GM12878 (cell line): ENCODE results near the gene KIAA1217. TPM values are rescaled to one million over a fixed set of nuclear protein-coding genes. Genes with fewer than 3 reads are reported as not detected.

Experiments used
- ATAC-seq: fragments of 200-7000 bp; cut with Tn5 transposase; 3 replicates; pipeline ENCODE4 v1.9.1; 2020; ENCODE audit warnings: mild to moderate bottlenecking, moderate library complexity
- BruUV-seq: library from RNA; stranded (reverse); fragments of 400-500 nt; replicated peaks from 2 replicates; lab custom pipeline; 2021; lab: Mats Ljungman, UMichigan
- CTCF ChIA-PET: fragments of 300-600 bp; sonication (Branson Sonifier 250); formaldehyde crosslinking; extraction: SDS; loops from one replicate; lab custom pipeline; 2021; ENCODE audit warnings: inconsistent platforms; lab: Yijun Ruan, JAX
- POLR2A ChIA-PET: fragments of 350-600 bp; formaldehyde crosslinking; extraction: SDS; loops from one replicate; lab custom pipeline; 2021; ENCODE audit warnings: inconsistent platforms; lab: Charles Lee
- RAD21 ChIA-PET: fragments of 300-600 bp; sonication (Branson Sonifier 250); formaldehyde crosslinking; loops from one replicate; lab custom pipeline; 2023; ENCODE audit warnings: antibody characterized with exemption; ENCODE audit not compliant: unreplicated experiment; lab: Charles Lee
- SMC1A ChIA-PET: fragments of 300-600 bp; sonication (Branson Sonifier 250); formaldehyde crosslinking; loops from one replicate; lab custom pipeline; 2023; ENCODE audit not compliant: unreplicated experiment, uncharacterized antibody; lab: Charles Lee
- DNase-seq: peaks from one replicate; pipeline ENCODE4 v3.0.0-alpha.2; 2011; ENCODE audit warnings: low read depth, low spot score
- FAIRE-seq: peaks from 3 replicates; lab custom pipeline; 2011; peaks lifted over from hg19 to GRCh38; lab: Jason Lieb, UNC
- H2AFZ ChIP-seq: 2 replicates; pipeline ENCODE4 v1.6.0; 2011; ENCODE audit warnings: low read depth, low read length, control low read depth; ENCODE audit not compliant: control insufficient read depth
- H3K27ac ChIP-seq: 2 replicates; pipeline ENCODE4 v1.5.1; 2011; ENCODE audit warnings: control low read depth; ENCODE audit not compliant: control insufficient read depth, insufficient read depth
- H3K27me3 ChIP-seq, 2 experiments: replicated peaks in 1 of 2; 2 replicates each; pipeline versions ENCODE4 v1.6.0 to v1.6.1; 2011; ENCODE audit warnings: low read length in 1 of 2; ENCODE audit not compliant: control insufficient read depth in 2 of 2, insufficient read depth in 2 of 2
- H3K36me3 ChIP-seq, 2 experiments: 2 replicates each; pipeline ENCODE4 v1.5.1; 2011; ENCODE audit warnings: low read length in 1 of 2; ENCODE audit not compliant: control insufficient read depth in 2 of 2, insufficient read depth in 2 of 2
- H3K4me1 ChIP-seq: 2 replicates; pipeline ENCODE4 v1.6.1; 2011; ENCODE audit warnings: mild to moderate bottlenecking, low read length, moderate library complexity, mixed read lengths; ENCODE audit not compliant: control insufficient read depth, insufficient read depth
- H3K4me2 ChIP-seq: 2 replicates; pipeline ENCODE4 v1.6.0; 2011; ENCODE audit warnings: control low read depth; ENCODE audit not compliant: control insufficient read depth, insufficient read depth
- H3K4me3 ChIP-seq: fragments of 200-600 bp; sonication (generic); 2 replicates; pipeline ENCODE4 v1.5.1; 2016
- H3K79me2 ChIP-seq: 2 replicates; pipeline ENCODE4 v1.6.0; 2011; ENCODE audit warnings: low read length; ENCODE audit not compliant: control insufficient read depth, insufficient read depth
- H3K9ac ChIP-seq: 2 replicates; pipeline ENCODE4 v1.8.0; 2011; ENCODE audit warnings: low read length, control low read depth, mixed read lengths; ENCODE audit not compliant: control insufficient read depth, insufficient read depth
- H3K9me3 ChIP-seq: replicated peaks from 3 replicates; pipeline ENCODE4 v1.5.1; 2011; ENCODE audit warnings: mild to moderate bottlenecking, low read length; ENCODE audit not compliant: control insufficient read depth, insufficient read depth
- H4K20me1 ChIP-seq: 2 replicates; pipeline ENCODE4 v1.6.0; 2011; ENCODE audit not compliant: control insufficient read depth, insufficient read depth
- ETV6 ChIP-seq, 2 experiments: fragments of 450-650 bp in 1 of 2; IDR thresholded peaks in 1 of 2; conservative IDR thresholded peaks in 1 of 2; 2 replicates each; pipeline ENCODE4 v1.6.1; 2014; ENCODE audit warnings: antibody characterized with exemption in 1 of 2, borderline replicate concordance in 1 of 2, low read depth in 1 of 2, mild to moderate bottlenecking in 1 of 2, moderate library complexity in 1 of 2
- FOS ChIP-seq: IDR thresholded peaks from 3 replicates; pipeline ENCODE4 v1.6.1; 2011; ENCODE audit warnings: borderline replicate concordance; ENCODE audit not compliant: insufficient read length; ENCODE audit errors: extremely low read depth
- GABPA ChIP-seq: IDR thresholded peaks from 2 replicates; pipeline ENCODE4 v1.6.1; 2014; ENCODE audit warnings: antibody characterized with exemption, low read depth, mild to moderate bottlenecking, inconsistent platforms
- HDAC6 ChIP-seq: fragments of 200-600 bp; sonication (generic); IDR thresholded peaks from one replicate; pipeline ENCODE4 v1.8.0; 2017; ENCODE audit warnings: antibody characterized with exemption; ENCODE audit not compliant: unreplicated experiment
- MTA3 ChIP-seq: IDR thresholded peaks from 2 replicates; pipeline ENCODE4 v1.6.1; 2012; ENCODE audit warnings: low read length, inconsistent platforms, borderline replicate concordance
- NFYB ChIP-seq: IDR thresholded peaks from 2 replicates; pipeline ENCODE4 v1.6.1; 2011; ENCODE audit warnings: low read depth, mild to moderate bottlenecking, low read length, improper control_type of control experiment, moderate library complexity; ENCODE audit not compliant: insufficient read depth
- POLR2A ChIP-seq: IDR thresholded peaks from 2 replicates; pipeline ENCODE4 v1.6.1; 2011; ENCODE audit warnings: low read depth, mild to moderate bottlenecking, low read length
- YY1 ChIP-seq: IDR thresholded peaks from 2 replicates; pipeline ENCODE4 v1.6.1; 2011; ENCODE audit warnings: low read depth, mild to moderate bottlenecking, low read length
- WGBS: methylation state at CpG from one replicate; pipeline ENCODE4 v1.1.6; 2016; ENCODE audit warnings: low lambda C conversion rate; ENCODE audit not compliant: insufficient replicate concordance, insufficient coverage; ENCODE audit errors: missing lambda C conversion rate; 5-methylcytosine and 5-hydroxymethylcytosine counted together
- in situ Hi-C: fragments of 300-500 bp; cut with MboI; formaldehyde crosslinking; loops from 9 replicates; pipeline ENCODE4 v1.14.3; 2018; ENCODE audit warnings: mixed read lengths
- intact Hi-C: fragments of 100-400 bp; cut with micrococcal nuclease; formaldehyde crosslinking; loops from one replicate; pipeline ENCODE4 v1.14.2; 2022; ENCODE audit not compliant: unreplicated experiment
- polyA plus RNA-seq, 11 experiments: library from polyadenylated mRNA; depleted of rRNA in 4 of 11; unstranded in 6 of 11; stranded (reverse) in 5 of 11; fragments of >200 nt; fragmentation: Nextera tagmentation in 4 of 11; fragmentation: Illumina TruSeq in 1 of 11; extraction: Ambion mirVana in 4 of 11; extraction: Trizol in 1 of 11; gene quantifications; 1 replicate in 1 of 11; 2 replicates in 10 of 11; pipeline versions ENCODE4 v1.2.1 to v1.2.3, GENCODE V29; 2011 to 2016; ENCODE audit warnings: inconsistent platforms in 2 of 11, missing spikeins in 2 of 11, low read depth in 1 of 11
- total RNA-seq, 4 experiments: library from RNA; depleted of rRNA in 3 of 4; stranded (reverse); fragments of >200 nt in 3 of 4; fragmentation: Illumina TruSeq in 1 of 4; extraction: Trizol in 1 of 4; gene quantifications; 2 replicates each; pipeline versions ENCODE4 v1.2.1 to v1.2.3, GENCODE V29; 2013 to 2021
- TF ChIP-seq, protein P1 (sequence below): IDR thresholded peaks from 2 replicates; pipeline ENCODE4 v1.6.1; 2011; ENCODE audit warnings: low read depth, low read length, improper control_type of control experiment, borderline replicate concordance
- TF ChIP-seq, protein P2 (sequence below): fragments of 150-350 bp; IDR thresholded peaks from 2 replicates; pipeline ENCODE4 v1.6.1; 2014; ENCODE audit warnings: mild to moderate bottlenecking, low read depth, low read length
- TF ChIP-seq, protein P3 (sequence below): fragments of 450-650 bp; IDR thresholded peaks from 2 replicates; pipeline ENCODE4 v1.6.1; 2017; ENCODE audit warnings: mild to moderate bottlenecking, moderate library complexity
- TF ChIP-seq, protein P4 (sequence below): fragments of 450-650 bp; formaldehyde crosslinking; IDR thresholded peaks from 2 replicates; pipeline ENCODE4 v1.5.0; 2022; ENCODE audit warnings: mild to moderate bottlenecking, missing genetic modification characterization
- TF ChIP-seq, protein P5 (sequence below): IDR thresholded peaks from 2 replicates; pipeline ENCODE4 v1.6.1; 2012; ENCODE audit warnings: low read depth, low read length, improper control_type of control experiment

KIAA1217 gene
- total and polyA plus RNA-seq, 10 of the 15 experiments (the other 5 are each of a cell fraction or from before 2014, with no cell fraction given): 0.57 to 3.8 (median 2.1) TPM

DNA sequence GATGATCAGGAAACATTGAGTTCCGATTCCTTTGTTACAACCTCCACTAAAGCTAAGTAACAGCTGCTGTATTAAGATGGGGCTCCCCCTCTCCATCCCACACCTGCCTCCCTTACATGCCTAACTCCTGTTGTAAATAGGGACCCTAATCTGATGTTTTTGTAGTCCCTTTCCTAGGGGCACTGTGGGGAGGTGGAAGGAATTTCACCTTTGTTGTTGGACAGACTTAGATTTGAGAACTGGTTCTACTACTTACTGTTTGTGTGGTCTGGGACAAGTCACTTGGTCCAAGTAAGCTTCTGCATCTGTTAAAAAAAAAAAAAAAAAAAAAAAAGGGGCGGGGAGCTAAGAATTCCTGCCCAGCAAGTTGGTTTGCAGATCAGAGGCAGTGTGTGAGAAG is 42.6 kb downstream of the KIAA1217 start:
- Histone ChIP-seq H3K27me3 (no peaks in the 10 kb centered on the region), H3K27ac (no peak overlapping the region), H3K9ac (no peak overlapping the region), H4K20me1 (no peaks in the 10 kb centered on the region), H2AFZ (no peak overlapping the region), H3K4me3 (no peak overlapping the region), H3K4me2 (no peak overlapping the region), H3K9me3 (no peaks in the 10 kb centered on the region), H3K4me1 (no peaks in the 10 kb centered on the region), H3K36me3 (no peaks in the 10 kb centered on the region), H3K79me2 (no peaks in the 10 kb centered on the region)
- ChIA-PET CTCF (no interaction called here), POLR2A (interaction anchor here (0.6 to 1.0 kb wide), 3 partner anchors 10 to 41 kb away, joined by 3 to 7 read pairs (median 3); no protein-coding TSS in a partner anchor), RAD21 (no interaction called here), SMC1A (interaction anchor here (1.6 to 2.2 kb wide), 2 partner anchors 12 to 155 kb away, joined by 4 to 7 read pairs; no protein-coding TSS in a partner anchor)
- ATAC-seq: no peak
- intact Hi-C loops: no loop called here
- BruUV-seq: no TSS peak
- DNase-seq: no peak
- no peak for FAIRE-seq
- 22% methylated on average over 2 of the region's 2 CpGs for WGBS
- in situ Hi-C loops: no loop called here
- TF ChIP-seq, protein P1, sequence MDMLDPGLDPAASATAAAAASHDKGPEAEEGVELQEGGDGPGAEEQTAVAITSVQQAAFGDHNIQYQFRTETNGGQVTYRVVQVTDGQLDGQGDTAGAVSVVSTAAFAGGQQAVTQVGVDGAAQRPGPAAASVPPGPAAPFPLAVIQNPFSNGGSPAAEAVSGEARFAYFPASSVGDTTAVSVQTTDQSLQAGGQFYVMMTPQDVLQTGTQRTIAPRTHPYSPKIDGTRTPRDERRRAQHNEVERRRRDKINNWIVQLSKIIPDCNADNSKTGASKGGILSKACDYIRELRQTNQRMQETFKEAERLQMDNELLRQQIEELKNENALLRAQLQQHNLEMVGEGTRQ: no peak
- TF ChIP-seq, protein P2, sequence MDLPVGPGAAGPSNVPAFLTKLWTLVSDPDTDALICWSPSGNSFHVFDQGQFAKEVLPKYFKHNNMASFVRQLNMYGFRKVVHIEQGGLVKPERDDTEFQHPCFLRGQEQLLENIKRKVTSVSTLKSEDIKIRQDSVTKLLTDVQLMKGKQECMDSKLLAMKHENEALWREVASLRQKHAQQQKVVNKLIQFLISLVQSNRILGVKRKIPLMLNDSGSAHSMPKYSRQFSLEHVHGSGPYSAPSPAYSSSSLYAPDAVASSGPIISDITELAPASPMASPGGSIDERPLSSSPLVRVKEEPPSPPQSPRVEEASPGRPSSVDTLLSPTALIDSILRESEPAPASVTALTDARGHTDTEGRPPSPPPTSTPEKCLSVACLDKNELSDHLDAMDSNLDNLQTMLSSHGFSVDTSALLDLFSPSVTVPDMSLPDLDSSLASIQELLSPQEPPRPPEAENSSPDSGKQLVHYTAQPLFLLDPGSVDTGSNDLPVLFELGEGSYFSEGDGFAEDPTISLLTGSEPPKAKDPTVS: no peak
- TF ChIP-seq POLR2A (no peak), FOS (no peak), ETV6 (conservative IDR thresholded peaks at IDR 0.05 in 1 of 2, IDR thresholded peaks at IDR 0.05 in 1 of 2; ENCODE audit: borderline replicate concordance in 1 of 2, low read depth in 1 of 2) (no peak), GABPA (no peak), YY1 (no peak), HDAC6 (no peak), MTA3 (no peak), NFYB (no peak)
- TF ChIP-seq, protein P3, sequence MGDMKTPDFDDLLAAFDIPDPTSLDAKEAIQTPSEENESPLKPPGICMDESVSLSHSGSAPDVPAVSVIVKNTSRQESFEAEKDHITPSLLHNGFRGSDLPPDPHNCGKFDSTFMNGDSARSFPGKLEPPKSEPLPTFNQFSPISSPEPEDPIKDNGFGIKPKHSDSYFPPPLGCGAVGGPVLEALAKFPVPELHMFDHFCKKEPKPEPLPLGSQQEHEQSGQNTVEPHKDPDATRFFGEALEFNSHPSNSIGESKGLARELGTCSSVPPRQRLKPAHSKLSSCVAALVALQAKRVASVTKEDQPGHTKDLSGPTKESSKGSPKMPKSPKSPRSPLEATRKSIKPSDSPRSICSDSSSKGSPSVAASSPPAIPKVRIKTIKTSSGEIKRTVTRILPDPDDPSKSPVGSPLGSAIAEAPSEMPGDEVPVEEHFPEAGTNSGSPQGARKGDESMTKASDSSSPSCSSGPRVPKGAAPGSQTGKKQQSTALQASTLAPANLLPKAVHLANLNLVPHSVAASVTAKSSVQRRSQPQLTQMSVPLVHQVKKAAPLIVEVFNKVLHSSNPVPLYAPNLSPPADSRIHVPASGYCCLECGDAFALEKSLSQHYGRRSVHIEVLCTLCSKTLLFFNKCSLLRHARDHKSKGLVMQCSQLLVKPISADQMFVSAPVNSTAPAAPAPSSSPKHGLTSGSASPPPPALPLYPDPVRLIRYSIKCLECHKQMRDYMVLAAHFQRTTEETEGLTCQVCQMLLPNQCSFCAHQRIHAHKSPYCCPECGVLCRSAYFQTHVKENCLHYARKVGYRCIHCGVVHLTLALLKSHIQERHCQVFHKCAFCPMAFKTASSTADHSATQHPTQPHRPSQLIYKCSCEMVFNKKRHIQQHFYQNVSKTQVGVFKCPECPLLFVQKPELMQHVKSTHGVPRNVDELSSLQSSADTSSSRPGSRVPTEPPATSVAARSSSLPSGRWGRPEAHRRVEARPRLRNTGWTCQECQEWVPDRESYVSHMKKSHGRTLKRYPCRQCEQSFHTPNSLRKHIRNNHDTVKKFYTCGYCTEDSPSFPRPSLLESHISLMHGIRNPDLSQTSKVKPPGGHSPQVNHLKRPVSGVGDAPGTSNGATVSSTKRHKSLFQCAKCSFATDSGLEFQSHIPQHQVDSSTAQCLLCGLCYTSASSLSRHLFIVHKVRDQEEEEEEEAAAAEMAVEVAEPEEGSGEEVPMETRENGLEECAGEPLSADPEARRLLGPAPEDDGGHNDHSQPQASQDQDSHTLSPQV: no peak
- TF ChIP-seq, protein P4, sequence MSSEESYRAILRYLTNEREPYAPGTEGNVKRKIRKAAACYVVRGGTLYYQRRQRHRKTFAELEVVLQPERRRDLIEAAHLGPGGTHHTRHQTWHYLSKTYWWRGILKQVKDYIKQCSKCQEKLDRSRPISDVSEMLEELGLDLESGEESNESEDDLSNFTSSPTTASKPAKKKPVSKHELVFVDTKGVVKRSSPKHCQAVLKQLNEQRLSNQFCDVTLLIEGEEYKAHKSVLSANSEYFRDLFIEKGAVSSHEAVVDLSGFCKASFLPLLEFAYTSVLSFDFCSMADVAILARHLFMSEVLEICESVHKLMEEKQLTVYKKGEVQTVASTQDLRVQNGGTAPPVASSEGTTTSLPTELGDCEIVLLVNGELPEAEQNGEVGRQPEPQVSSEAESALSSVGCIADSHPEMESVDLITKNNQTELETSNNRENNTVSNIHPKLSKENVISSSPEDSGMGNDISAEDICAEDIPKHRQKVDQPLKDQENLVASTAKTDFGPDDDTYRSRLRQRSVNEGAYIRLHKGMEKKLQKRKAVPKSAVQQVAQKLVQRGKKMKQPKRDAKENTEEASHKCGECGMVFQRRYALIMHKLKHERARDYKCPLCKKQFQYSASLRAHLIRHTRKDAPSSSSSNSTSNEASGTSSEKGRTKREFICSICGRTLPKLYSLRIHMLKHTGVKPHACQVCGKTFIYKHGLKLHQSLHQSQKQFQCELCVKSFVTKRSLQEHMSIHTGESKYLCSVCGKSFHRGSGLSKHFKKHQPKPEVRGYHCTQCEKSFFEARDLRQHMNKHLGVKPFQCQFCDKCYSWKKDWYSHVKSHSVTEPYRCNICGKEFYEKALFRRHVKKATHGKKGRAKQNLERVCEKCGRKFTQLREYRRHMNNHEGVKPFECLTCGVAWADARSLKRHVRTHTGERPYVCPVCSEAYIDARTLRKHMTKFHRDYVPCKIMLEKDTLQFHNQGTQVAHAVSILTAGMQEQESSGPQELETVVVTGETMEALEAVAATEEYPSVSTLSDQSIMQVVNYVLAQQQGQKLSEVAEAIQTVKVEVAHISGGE: no peak
- TF ChIP-seq, protein P5, sequence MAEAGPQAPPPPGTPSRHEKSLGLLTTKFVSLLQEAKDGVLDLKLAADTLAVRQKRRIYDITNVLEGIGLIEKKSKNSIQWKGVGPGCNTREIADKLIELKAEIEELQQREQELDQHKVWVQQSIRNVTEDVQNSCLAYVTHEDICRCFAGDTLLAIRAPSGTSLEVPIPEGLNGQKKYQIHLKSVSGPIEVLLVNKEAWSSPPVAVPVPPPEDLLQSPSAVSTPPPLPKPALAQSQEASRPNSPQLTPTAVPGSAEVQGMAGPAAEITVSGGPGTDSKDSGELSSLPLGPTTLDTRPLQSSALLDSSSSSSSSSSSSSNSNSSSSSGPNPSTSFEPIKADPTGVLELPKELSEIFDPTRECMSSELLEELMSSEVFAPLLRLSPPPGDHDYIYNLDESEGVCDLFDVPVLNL: no peak
